Activated naive CD4-positive, alpha-beta T cell treated with anti-CD3 and anti-CD28 coated beads for 36 hours (primary cell): ENCODE results near the gene SYPL2. TPM values are rescaled to one million over a fixed set of nuclear protein-coding genes. Genes with fewer than 3 reads are reported as not detected.
"Not testable (repeated sequence)": the region's sequence is repeated elsewhere in the genome, so short reads cannot be mapped to it uniquely, and the experiment has no call there.

Source experiments
- CTCF ChIA-PET: fragments of 350-600 bp; sonication (Branson Sonifier 250); formaldehyde crosslinking; loops from one replicate; lab custom pipeline; 2021; ENCODE audit warnings: antibody characterized with exemption; lab: Charles Lee
- DNase-seq: peaks from one replicate; pipeline ENCODE4 v3.0.0-alpha.2; 2020
- H3K27ac Mint-ChIP-seq: one replicate; pipeline ENCODE4 v1.8.0; 2021; ENCODE audit warnings: mild to moderate bottlenecking, mixed read lengths
- H3K27me3 Mint-ChIP-seq: one replicate; pipeline ENCODE4 v1.8.0; 2021; ENCODE audit warnings: low read depth, mixed read lengths
- H3K36me3 Mint-ChIP-seq: one replicate; pipeline ENCODE4 v1.8.0; 2021; ENCODE audit warnings: low read depth, mixed read lengths
- H3K4me1 Mint-ChIP-seq: one replicate; pipeline ENCODE4 v1.8.0; 2021; ENCODE audit warnings: low read depth, mixed read lengths
- H3K4me3 Mint-ChIP-seq: one replicate; pipeline ENCODE4 v1.8.0; 2021; ENCODE audit warnings: mild to moderate bottlenecking, moderate library complexity, mixed read lengths
- H3K9me3 Mint-ChIP-seq: one replicate; pipeline ENCODE4 v1.8.0; 2021; ENCODE audit warnings: mixed read lengths
- intact Hi-C: fragments of 100-400 bp; cut with micrococcal nuclease; formaldehyde crosslinking; loops from one replicate; pipeline ENCODE4 v1.15.1; 2023
- total RNA-seq, 2 experiments: library from RNA; stranded (reverse); gene quantifications; one replicate each; pipeline ENCODE4 v1.2.3, GENCODE V29; 2021

The SYPL2 gene
- total RNA-seq, 2 experiments from 2014 or later, result 0.05 TPM; not detected in 1

GRCh38 chr1:109444346-109444745 is 22.0 kb upstream of the SYPL2 start:
- DNase-seq, result no peak
- Mint-ChIP-seq H3K4me1 (no peaks in the 10 kb centered on the region), H3K27ac (no peak overlapping the region), H3K4me3 (no peak overlapping the region), H3K27me3 (peaks cover 13% of the 10 kb centered on the region), H3K36me3 (no peaks in the 10 kb centered on the region), H3K9me3 (no peaks in the 10 kb centered on the region)
- CTCF ChIA-PET, result no interaction called here
- intact Hi-C loops, result no loop called here

GRCh38 chr1:109445949-109446695 is 20.2 kb upstream of the SYPL2 start:
- H3K9me3 Mint-ChIP-seq, CTCF ChIA-PET, H3K27ac Mint-ChIP-seq, H3K4me3 Mint-ChIP-seq, intact Hi-C loops, H3K4me1 Mint-ChIP-seq, H3K36me3 Mint-ChIP-seq, DNase-seq: not testable (repeated sequence)
- H3K27me3 Mint-ChIP-seq, result peaks cover 22% of the 10 kb centered on the region

GRCh38 chr1:109447524-109447923 is 18.8 kb upstream of the SYPL2 start:
- CTCF ChIA-PET, result interaction anchor here (0.7 kb wide), 2 partner anchors 23 to 43 kb away, joined by 4 to 5 read pairs; no protein-coding TSS in a partner anchor
- Mint-ChIP-seq H3K27ac (no peak overlapping the region), H3K4me1 (no peaks in the 10 kb centered on the region), H3K36me3 (no peaks in the 10 kb centered on the region), H3K4me3 (no peak overlapping the region), H3K9me3 (no peaks in the 10 kb centered on the region), H3K27me3 (peaks cover 22% of the 10 kb centered on the region)
- intact Hi-C loops, result no loop called here
- no peak for DNase-seq

- DNase-seq, result no peak
- intact Hi-C loops, result no loop called here
- Mint-ChIP-seq H3K9me3 (peaks cover 10% of the 10 kb centered on the region), H3K27me3 (peaks cover 17% of the 10 kb centered on the region), H3K36me3 (no peaks in the 10 kb centered on the region), H3K4me1 (no peaks in the 10 kb centered on the region), H3K4me3 (no peak overlapping the region), H3K27ac (no peak overlapping the region)
- CTCF ChIA-PET, result interaction anchor here (0.6 to 0.8 kb wide), 2 partner anchors 18 to 52 kb away, joined by 3 read pairs; no protein-coding TSS in a partner anchor
These were observed 11.7 kb upstream of the SYPL2 start for GRCh38 chr1:109454497-109455133.

- H3K27me3 Mint-ChIP-seq, result peaks cover 21% of the 10 kb centered on the region
- DNase-seq, result no peak
- CTCF ChIA-PET, result interaction anchor here (1.1 to 1.2 kb wide), 2 partner anchors 14 to 17 kb away, joined by 3 to 4 read pairs; no protein-coding TSS in a partner anchor
- no peaks in the 10 kb centered on the region for H3K4me1 Mint-ChIP-seq
- H3K36me3 Mint-ChIP-seq, result no peaks in the 10 kb centered on the region
- H3K9me3 Mint-ChIP-seq, result peaks cover 10% of the 10 kb centered on the region
- no peak overlapping the region for H3K27ac Mint-ChIP-seq
- intact Hi-C loops, result no loop called here
- H3K4me3 Mint-ChIP-seq, result no peak overlapping the region
These were observed 8.5 kb upstream of the SYPL2 start for GRCh38 chr1:109457819-109458218.

GRCh38 chr1:109466125-109466451 is 258 bp upstream of the SYPL2 start:
- H3K4me3 Mint-ChIP-seq, result peak overlapping the region; percentile 53
- H3K27me3 Mint-ChIP-seq, result peaks cover 60% of the 10 kb centered on the region
- H3K4me1 Mint-ChIP-seq, result peaks cover 11% of the 10 kb centered on the region
- H3K36me3 Mint-ChIP-seq, result no peaks in the 10 kb centered on the region
- no peak for DNase-seq
- intact Hi-C loops, result loop anchor here (2.0 to 5.0 kb wide), 2 partner anchors 17 to 39 kb away; partner anchors contain the start of genes ATXN7L2 and PSMA5
- H3K9me3 Mint-ChIP-seq, result no peaks in the 10 kb centered on the region
- CTCF ChIA-PET, result interaction anchor here (1.2 kb wide), 1 partner anchor 34 kb away, joined by 3 read pairs; no protein-coding TSS in a partner anchor
- H3K27ac Mint-ChIP-seq, result no peak overlapping the region

- H3K9me3 Mint-ChIP-seq, result no peaks in the 10 kb centered on the region
- H3K4me1 Mint-ChIP-seq, result peaks cover 11% of the 10 kb centered on the region
- DNase-seq, result no peak
- peaks cover 57% of the 10 kb centered on the region for H3K27me3 Mint-ChIP-seq
- peak overlapping the region; percentile 45 for H3K4me3 Mint-ChIP-seq
- CTCF ChIA-PET, result interaction anchor here (1.3 kb wide), 1 partner anchor 65 kb away, joined by 8 read pairs; no protein-coding TSS in a partner anchor
- intact Hi-C loops, result loop anchor here (2.0 to 5.0 kb wide), 2 partner anchors 15 to 40 kb away; partner anchors contain the start of genes ATXN7L2 and PSMA5
- H3K27ac Mint-ChIP-seq, result no peak overlapping the region
- H3K36me3 Mint-ChIP-seq, result no peaks in the 10 kb centered on the region
These were observed 993 bp downstream of the SYPL2 start for GRCh38 chr1:109467301-109467777.

GRCh38 chr1:109468061-109468460 is 1.7 kb downstream of the SYPL2 start:
- Mint-ChIP-seq H3K36me3 (no peaks in the 10 kb centered on the region), H3K4me1 (peaks cover 11% of the 10 kb centered on the region), H3K9me3 (no peaks in the 10 kb centered on the region), H3K27me3 (peaks cover 54% of the 10 kb centered on the region), H3K27ac (no peak overlapping the region), H3K4me3 (no peak overlapping the region)
- no peak for DNase-seq
- intact Hi-C loops, result loop anchor here (5.0 kb wide), 1 partner anchor 41 kb away; the partner anchor contains the start of gene PSMA5
- CTCF ChIA-PET, result interaction anchor here (1.3 kb wide), 1 partner anchor 64 kb away, joined by 8 read pairs; no protein-coding TSS in a partner anchor

- intact Hi-C loops, result loop anchor here (5.0 kb wide), 1 partner anchor 42 kb away; the partner anchor contains the start of gene PSMA5
- DNase-seq, result no peak
- H3K9me3 Mint-ChIP-seq, result no peaks in the 10 kb centered on the region
- no peak overlapping the region for H3K27ac Mint-ChIP-seq
- peaks cover 54% of the 10 kb centered on the region for H3K27me3 Mint-ChIP-seq
- CTCF ChIA-PET, result interaction anchor here (0.7 kb wide), 1 partner anchor 63 kb away, joined by 3 read pairs; no protein-coding TSS in a partner anchor
- H3K4me3 Mint-ChIP-seq, result no peak overlapping the region
- H3K36me3 Mint-ChIP-seq, result no peaks in the 10 kb centered on the region
- H3K4me1 Mint-ChIP-seq, result peaks cover 11% of the 10 kb centered on the region
These were observed 2.6 kb downstream of the SYPL2 start for GRCh38 chr1:109468903-109469302.

GRCh38 chr1:109470245-109470644 is 3.9 kb downstream of the SYPL2 start:
- CTCF ChIA-PET, result interaction anchor here (0.7 kb wide), 1 partner anchor 9 kb away, joined by 5 read pairs; no protein-coding TSS in a partner anchor
- peaks cover 43% of the 10 kb centered on the region for H3K27me3 Mint-ChIP-seq

GRCh38 chr1:109472779-109473178 is 6.4 kb downstream of the SYPL2 start:
- H3K27ac Mint-ChIP-seq, result no peak overlapping the region
- peaks cover 34% of the 10 kb centered on the region for H3K27me3 Mint-ChIP-seq

More at GRCh38 chr1:109470245-109470644, 3.9 kb downstream of the SYPL2 start:
- H3K36me3 Mint-ChIP-seq, result no peaks in the 10 kb centered on the region
- H3K4me3 Mint-ChIP-seq, result no peak overlapping the region
- DNase-seq, result no peak
- no peaks in the 10 kb centered on the region for H3K9me3 Mint-ChIP-seq
- H3K27ac Mint-ChIP-seq, result no peak overlapping the region
- intact Hi-C loops, result no loop called here
- peaks cover 11% of the 10 kb centered on the region for H3K4me1 Mint-ChIP-seq

More at GRCh38 chr1:109472779-109473178, 6.4 kb downstream of the SYPL2 start:
- no peak for DNase-seq
- CTCF ChIA-PET, result interaction anchor here (0.7 kb wide), 1 partner anchor 28 kb away, joined by 6 read pairs; no protein-coding TSS in a partner anchor
- H3K36me3 Mint-ChIP-seq, result no peaks in the 10 kb centered on the region
- intact Hi-C loops, result no loop called here
- H3K4me3 Mint-ChIP-seq, result no peak overlapping the region
- H3K9me3 Mint-ChIP-seq, result no peaks in the 10 kb centered on the region
- peaks cover 4% of the 10 kb centered on the region for H3K4me1 Mint-ChIP-seq
